ENCODE measurements around the gene PRR29.
A peak's percentile ranks its signal among the peaks of the same experiment; 100 is the strongest.

PRR29 gene

DNA sequence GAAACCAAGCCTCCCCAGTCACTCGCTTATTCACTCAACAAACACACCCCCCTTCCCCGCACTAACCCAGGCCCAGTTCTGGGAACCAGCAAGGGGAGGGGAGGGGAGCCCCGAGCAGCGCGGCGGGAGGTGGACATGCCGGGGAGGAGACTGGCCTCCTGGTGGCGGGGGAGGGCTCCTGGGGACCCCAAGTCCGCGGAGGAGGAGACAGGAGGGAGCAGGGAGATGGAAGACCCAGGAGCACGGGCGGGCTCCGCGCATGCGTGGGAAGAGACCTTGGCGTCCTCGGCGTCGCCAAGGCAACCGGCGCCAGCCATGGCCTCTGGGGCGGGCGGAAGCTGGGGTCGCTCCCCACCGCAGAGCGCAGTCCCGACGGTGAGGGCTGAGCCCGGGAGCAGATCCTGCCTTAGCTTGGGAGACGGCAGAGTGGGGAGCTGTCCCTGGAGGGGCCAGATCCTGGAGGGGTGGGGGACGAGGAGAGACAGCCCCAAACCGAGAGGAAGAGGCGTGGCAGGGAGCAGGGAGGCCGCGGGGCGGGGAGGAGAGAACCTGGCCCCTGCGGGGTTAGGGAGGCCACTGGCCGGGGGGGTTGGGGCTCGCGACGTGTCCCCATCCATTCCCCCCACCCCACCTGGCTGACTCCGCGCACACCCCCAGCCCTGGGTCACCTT, at the start of gene PRR29:
TSS of gene PRR29 (plus strand) at position 302 of the 671 bp plus-strand sequence. CDS start at position 316, 14 bp downstream.
- peak within 1 kb of the TSS; percentile 93 for H3K4me3 Mint-ChIP-seq

DNA sequence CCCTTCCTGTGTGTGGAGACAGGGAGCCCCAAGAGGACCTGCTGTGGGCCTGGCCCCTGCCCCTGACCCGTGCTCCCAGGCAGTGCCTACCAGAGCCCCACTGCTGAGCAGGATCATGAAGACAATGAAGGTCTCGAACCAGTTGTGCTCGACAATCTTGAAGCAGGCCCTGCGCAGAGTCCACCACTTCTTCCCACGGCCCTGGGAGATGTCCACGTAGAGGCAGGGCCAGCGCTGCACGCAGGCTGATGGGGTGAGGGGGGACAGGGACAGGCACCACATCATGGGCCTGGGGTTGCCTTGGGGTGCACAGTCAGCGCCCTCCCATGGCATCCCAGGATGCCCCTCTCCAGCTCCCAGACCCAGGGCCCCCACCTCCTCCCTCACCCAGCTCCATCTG, 49.6 kb upstream of the PRR29 start:
- H3K9me3 Mint-ChIP-seq = no peaks in the 10 kb centered on the region
- no peak for DNase-seq (ENCODE audit: low spot score in 2 of 2)
- no peak overlapping the region for H3K27ac Mint-ChIP-seq
- no peak for ATAC-seq (ENCODE audit: low read depth)
- H3K4me3 Mint-ChIP-seq = no peak overlapping the region
- H3K4me1 Mint-ChIP-seq = peaks cover 29% of the 10 kb centered on the region
- H3K36me3 Mint-ChIP-seq = no peaks in the 10 kb centered on the region
- no peaks in the 10 kb centered on the region for H3K27me3 Mint-ChIP-seq

More for the DNA sequence above, at the start of gene PRR29:
- peaks cover 3% of the 10 kb centered on the region for H3K36me3 Mint-ChIP-seq
- H3K27ac Mint-ChIP-seq = peak within 1 kb of the TSS; percentile 41
- peaks cover 23% of the 10 kb centered on the region for H3K4me1 Mint-ChIP-seq
- H3K27me3 Mint-ChIP-seq = peaks cover 12% of the 10 kb centered on the region
- peak; percentile 73 for ATAC-seq (ENCODE audit: low read depth)
- H3K9me3 Mint-ChIP-seq = no peaks in the 10 kb centered on the region
- DNase-seq (ENCODE audit: low spot score in 2 of 2) = peak; percentile 53 to 68

DNA sequence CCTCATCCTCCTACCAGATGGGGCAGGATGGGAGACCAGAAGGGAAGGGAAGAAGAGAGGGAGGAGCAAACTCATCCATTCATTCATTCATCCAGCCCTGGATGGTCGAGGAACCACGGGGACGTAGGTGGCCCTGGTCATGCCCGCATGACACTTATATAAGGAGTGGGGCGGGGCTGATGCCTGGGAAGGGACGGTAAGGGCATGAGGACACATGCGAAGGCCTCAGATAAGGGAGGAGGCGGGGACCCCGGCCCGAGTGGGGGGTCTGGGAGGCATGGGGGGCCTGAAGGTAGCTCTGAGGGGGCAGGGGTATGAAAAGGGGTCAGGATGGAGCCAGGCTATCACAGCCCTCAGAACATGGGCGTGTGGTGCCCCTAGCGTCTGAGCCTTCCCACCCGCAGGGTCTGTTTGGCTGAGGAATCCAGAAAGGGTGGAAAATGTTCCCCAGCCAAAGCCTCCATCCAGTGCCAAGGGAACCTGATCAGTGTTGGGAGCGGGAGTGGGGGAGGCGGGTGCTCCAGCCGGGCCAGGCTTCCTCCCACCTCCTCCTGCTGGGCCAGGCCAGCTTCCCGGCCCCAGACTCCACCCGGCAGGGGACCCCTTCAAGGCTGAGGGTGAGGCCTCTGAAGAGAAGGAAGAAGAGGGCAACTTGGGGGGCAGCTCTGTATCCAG, 48.4 kb upstream of the PRR29 start:
- DNase-seq (ENCODE audit: low spot score in 2 of 2) (no peak), ATAC-seq (ENCODE audit: low read depth) (no peak)
- H3K27me3 Mint-ChIP-seq = no peaks in the 10 kb centered on the region
- no peaks in the 10 kb centered on the region for H3K36me3 Mint-ChIP-seq
- H3K27ac Mint-ChIP-seq = no peak overlapping the region
- H3K4me3 Mint-ChIP-seq = no peak overlapping the region
- peaks cover 37% of the 10 kb centered on the region for H3K4me1 Mint-ChIP-seq
- H3K9me3 Mint-ChIP-seq = no peaks in the 10 kb centered on the region

DNA sequence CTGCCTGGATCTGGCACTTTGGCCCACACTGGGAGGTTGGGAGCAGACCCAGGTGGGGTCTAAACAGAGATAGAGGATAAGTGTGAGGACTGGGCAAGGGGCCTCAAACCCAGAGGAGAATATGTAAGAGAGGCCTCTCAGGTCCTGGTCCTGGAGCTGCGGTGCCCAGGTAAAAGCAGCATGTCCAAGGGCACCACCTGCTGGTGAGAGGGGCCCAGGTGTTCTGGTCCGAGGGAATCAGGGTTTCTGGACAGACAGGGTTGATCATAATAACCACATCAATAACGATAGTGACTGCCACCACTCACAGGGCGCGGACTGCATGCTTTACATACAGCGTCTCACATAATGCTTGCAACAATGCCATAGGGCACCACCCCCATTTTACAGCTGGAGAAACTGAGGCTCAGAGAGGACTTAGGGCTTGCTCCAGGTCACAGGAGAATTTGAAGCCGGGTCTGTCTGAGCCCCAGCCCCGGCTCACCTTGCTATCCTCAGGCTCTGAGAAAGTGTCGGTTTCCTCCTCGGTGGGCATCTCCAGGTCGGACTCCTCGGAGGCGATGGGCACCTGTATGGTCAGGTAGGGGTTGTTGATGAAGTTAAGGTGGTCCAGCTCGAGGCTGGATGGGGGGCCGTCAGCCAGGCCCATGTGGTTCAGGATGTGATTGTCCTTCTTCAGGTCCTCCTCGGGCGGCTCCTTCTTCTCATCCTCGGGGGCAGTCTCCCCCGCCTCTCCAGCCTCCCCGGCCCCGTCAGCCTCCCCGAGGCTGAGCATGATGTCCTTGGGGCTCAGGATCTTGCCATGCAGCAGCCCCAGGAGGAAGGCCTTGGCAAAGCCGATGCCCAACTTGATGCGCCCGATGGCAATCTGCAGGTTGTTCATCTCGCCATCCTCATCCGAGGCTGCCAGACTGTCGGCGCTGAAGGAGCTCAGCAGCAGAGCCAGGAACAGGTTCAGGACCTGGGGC, 46.9 kb upstream of the PRR29 start:
- H3K27me3 Mint-ChIP-seq = no peaks in the 10 kb centered on the region
- H3K4me1 Mint-ChIP-seq = peaks cover 31% of the 10 kb centered on the region
- peak; percentile 67 to 71 for DNase-seq (ENCODE audit: low spot score in 2 of 2)
- peak overlapping the region; percentile 23 for H3K27ac Mint-ChIP-seq
- no peak overlapping the region for H3K4me3 Mint-ChIP-seq
- peak; percentile 16 for ATAC-seq (ENCODE audit: low read depth)
- no peaks in the 10 kb centered on the region for H3K9me3 Mint-ChIP-seq
- no peaks in the 10 kb centered on the region for H3K36me3 Mint-ChIP-seq

DNA sequence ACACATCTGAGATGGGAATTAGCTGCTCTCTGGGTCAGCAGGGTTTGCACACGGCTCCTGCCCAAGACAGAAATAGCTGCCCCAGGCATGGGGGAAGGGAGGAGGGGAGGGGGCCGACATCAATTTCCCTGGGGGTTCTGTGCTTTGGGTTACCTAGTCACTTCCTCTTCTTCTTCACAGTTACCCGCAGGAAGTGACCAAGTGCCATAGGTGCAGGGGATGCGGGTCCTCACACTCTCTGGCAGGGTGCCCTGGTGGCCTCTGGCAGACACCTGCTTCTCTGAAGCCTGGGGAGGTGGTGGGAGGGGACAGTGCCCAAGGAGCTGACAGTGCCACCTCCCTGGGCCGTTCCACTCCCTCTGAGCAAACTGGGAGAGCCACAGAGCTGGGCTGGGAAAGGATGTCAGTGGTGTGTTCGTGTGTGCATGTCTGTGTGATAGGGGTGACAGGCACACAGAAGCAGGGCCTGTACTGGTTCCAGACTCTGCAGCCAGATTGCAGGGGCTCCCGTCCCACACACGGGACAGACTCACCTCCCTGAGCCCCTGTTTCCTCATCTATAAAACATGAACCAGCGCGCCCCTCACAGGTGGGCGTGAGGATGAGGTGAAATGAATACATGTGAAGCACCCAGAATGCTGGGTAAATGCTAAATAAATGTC, 43.6 kb upstream of the PRR29 start:
- Mint-ChIP-seq H3K36me3 (no peaks in the 10 kb centered on the region), H3K9me3 (no peaks in the 10 kb centered on the region), H3K4me1 (peaks cover 23% of the 10 kb centered on the region), H3K4me3 (peak overlapping the region; percentile 81), H3K27ac (peak overlapping the region; percentile 92), H3K27me3 (no peaks in the 10 kb centered on the region)
- ATAC-seq (ENCODE audit: low read depth) (peak; percentile 87), DNase-seq (ENCODE audit: low spot score in 2 of 2) (peak; percentile 57 to 60)

DNA sequence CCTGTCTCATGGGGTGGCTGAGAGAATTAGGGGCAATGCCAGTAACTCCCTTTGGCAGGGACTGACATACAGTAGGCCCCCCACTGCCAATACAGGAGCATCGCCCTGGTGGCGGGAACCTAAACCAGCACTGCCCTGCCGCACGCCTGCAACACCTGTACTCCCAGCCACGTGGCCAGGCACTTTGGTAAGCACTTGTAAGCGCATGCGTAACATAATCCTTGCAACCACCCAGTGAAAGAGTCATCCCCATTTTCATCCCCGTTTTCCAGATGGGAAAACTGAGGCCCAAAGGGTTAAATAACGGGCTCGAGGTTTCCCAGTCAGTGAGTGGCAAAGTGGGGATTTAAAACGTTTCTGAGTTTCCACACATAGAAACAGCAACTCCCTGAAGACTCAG, 42.9 kb upstream of the PRR29 start:
- no peaks in the 10 kb centered on the region for H3K36me3 Mint-ChIP-seq
- H3K27me3 Mint-ChIP-seq = no peaks in the 10 kb centered on the region
- H3K4me3 Mint-ChIP-seq = no peak overlapping the region
- no peaks in the 10 kb centered on the region for H3K9me3 Mint-ChIP-seq
- ATAC-seq (ENCODE audit: low read depth) (no peak), DNase-seq (ENCODE audit: low spot score in 2 of 2) (no peak)
- H3K27ac Mint-ChIP-seq = peak overlapping the region; percentile 92
- peaks cover 25% of the 10 kb centered on the region for H3K4me1 Mint-ChIP-seq

DNA sequence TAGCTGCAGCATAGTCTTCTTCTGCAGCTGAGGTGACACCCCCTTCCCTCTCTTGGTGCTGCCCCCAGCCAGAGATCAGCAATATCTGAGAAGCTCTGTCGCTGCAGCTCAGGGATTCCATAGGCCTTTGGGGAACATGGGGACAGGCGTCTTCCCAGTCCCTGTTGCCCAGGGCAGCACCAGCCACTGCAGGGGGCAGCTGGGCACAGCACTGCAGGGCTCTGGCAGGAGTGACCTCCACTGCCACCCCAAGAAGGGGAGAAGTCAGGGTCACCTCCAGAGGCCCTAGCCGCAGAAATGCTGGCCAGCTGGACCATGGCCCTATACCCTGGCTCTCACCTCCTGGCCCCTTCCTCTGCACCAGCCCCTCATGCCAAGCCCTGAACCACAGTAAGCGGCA, 42.4 kb upstream of the PRR29 start:
- DNase-seq (ENCODE audit: low spot score in 2 of 2) (no peak), ATAC-seq (ENCODE audit: low read depth) (no peak)
- Mint-ChIP-seq H3K27ac (peak overlapping the region; percentile 92), H3K27me3 (no peaks in the 10 kb centered on the region), H3K36me3 (no peaks in the 10 kb centered on the region), H3K9me3 (no peaks in the 10 kb centered on the region), H3K4me1 (peaks cover 25% of the 10 kb centered on the region), H3K4me3 (no peak overlapping the region)

DNA sequence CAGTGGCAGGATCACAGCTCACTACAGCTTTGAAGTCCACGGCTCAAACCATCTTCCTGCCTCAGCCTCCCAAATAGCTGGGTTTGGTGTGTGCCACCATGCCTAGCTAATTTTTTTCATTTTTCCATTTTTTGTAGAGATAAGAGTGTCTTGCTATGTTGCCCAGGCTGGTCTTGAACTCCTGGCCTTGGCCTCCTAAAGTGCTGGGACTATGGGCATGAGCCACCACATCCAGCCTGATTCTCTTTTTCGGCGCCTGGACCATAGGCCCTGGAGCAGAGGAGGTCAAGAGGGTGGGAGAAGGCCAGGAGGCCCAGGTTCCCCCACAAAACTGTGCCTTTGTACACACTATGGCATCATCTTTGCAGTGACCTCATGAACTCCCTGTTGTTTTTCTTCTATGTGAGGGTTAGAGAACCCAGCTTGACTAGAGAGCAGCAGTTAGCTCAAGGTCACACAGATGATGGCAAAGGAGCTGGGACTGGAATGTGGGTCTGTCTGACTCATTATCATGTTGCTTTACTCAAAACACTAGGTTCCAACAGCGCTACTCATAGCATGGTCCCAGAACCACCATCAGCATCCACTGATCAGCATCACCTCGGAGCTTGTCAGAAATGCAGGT, 41.7 kb upstream of the PRR29 start:
- DNase-seq (ENCODE audit: low spot score in 2 of 2) (no peak), ATAC-seq (ENCODE audit: low read depth) (no peak)
- no peaks in the 10 kb centered on the region for H3K36me3 Mint-ChIP-seq
- H3K9me3 Mint-ChIP-seq = no peaks in the 10 kb centered on the region
- H3K4me1 Mint-ChIP-seq = peaks cover 26% of the 10 kb centered on the region
- H3K27ac Mint-ChIP-seq = no peak overlapping the region
- no peaks in the 10 kb centered on the region for H3K27me3 Mint-ChIP-seq
- no peak overlapping the region for H3K4me3 Mint-ChIP-seq

DNA sequence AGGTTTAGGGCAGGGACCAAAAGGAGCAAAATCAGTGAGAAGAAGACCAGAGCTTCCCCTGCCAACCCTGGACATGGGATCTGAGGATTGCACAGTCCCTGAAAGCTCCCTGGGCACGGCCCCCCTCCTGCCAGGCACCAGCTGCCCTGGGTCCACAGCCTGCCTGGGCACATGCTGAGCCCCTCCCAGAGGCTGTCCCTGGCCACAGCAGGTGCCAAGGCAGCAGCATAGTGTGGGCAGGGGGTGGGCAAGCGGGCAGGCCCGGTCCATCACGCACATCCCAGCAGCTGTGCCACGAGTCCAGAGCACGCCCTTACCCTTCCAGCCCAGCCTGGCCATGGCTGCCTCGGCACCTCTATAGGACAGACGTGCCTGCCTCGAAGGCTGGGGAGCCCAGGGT, 38.1 kb upstream of the PRR29 start:
- no peaks in the 10 kb centered on the region for H3K36me3 Mint-ChIP-seq
- H3K4me3 Mint-ChIP-seq = no peak overlapping the region
- H3K27me3 Mint-ChIP-seq = no peaks in the 10 kb centered on the region
- H3K27ac Mint-ChIP-seq = no peak overlapping the region
- DNase-seq (ENCODE audit: low spot score in 2 of 2) = no peak
- H3K4me1 Mint-ChIP-seq = peaks cover 23% of the 10 kb centered on the region
- no peak for ATAC-seq (ENCODE audit: low read depth)
- H3K9me3 Mint-ChIP-seq = no peaks in the 10 kb centered on the region

DNA sequence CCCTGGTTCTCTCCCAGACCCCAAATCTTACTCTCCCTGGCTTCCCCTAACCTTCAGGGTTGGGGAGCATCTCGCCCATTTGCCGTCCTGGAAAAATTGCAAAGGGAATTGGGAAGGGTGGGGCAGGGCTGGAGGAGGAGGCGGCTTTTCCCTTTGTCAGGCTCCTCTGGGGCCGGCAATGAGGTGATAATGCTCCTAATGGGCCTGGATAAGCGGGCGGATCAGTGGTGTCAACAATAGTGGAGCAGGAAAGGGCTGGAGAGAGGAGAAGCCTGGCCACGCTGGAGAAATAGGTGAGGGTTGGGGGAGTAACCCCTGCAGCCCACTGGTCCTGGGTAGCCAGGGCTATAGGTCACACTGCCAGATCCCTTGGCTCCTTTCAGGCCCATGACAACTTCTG, 37.7 kb upstream of the PRR29 start:
- Mint-ChIP-seq H3K9me3 (no peaks in the 10 kb centered on the region), H3K27me3 (no peaks in the 10 kb centered on the region), H3K36me3 (no peaks in the 10 kb centered on the region), H3K4me1 (peaks cover 22% of the 10 kb centered on the region), H3K27ac (no peak overlapping the region), H3K4me3 (no peak overlapping the region)
- DNase-seq (ENCODE audit: low spot score in 2 of 2) (no peak), ATAC-seq (ENCODE audit: low read depth) (no peak)

DNA sequence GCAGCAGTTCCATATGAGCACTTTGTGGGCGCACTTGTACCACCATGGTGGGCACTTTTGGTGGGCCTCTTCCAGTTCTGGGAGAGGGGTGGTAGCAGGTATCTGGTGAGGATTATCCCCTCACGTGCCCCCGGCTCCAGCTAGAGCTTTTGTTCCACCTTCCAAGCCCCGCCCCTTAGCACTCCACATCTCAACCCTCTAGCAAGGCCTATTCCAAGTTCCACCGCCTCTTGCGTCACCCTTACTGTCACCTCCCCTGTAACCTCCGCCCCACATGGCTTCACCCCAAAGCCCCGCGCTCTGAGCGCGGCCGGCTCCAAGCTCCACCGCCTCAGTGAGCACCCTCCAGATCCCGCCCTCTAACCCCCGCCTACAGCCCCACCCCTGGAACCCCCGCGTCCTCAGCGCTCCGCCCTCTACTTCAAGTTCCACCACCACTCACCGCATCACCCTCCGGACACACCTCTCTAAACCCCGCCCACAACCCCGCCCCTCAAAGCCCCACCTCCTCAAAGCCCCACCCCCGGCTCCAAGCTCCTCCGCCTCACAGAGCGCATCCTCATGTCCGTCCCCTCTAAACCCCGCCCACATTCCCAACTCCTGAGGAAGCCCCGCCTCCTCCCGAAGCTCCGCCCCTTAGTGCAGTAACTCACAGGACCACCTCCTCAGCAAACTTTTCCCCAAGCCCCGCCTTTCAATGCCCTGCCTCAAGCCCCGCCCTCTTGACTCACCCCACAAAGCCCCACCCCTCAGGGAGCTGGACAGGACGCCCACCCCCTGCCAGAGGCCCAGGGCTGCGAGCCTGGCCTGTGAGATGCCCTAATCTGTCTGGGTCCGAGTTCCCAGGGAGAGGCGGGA, 36.6 kb upstream of the PRR29 start:
- no peak overlapping the region for H3K27ac Mint-ChIP-seq
- H3K9me3 Mint-ChIP-seq = no peaks in the 10 kb centered on the region
- DNase-seq (ENCODE audit: low spot score in 2 of 2) = peak; percentile 28 to 37
- no peaks in the 10 kb centered on the region for H3K27me3 Mint-ChIP-seq
- H3K4me3 Mint-ChIP-seq = peak overlapping the region; percentile 52
- peaks cover 19% of the 10 kb centered on the region for H3K4me1 Mint-ChIP-seq
- peak; percentile 86 for ATAC-seq (ENCODE audit: low read depth)
- no peaks in the 10 kb centered on the region for H3K36me3 Mint-ChIP-seq

DNA sequence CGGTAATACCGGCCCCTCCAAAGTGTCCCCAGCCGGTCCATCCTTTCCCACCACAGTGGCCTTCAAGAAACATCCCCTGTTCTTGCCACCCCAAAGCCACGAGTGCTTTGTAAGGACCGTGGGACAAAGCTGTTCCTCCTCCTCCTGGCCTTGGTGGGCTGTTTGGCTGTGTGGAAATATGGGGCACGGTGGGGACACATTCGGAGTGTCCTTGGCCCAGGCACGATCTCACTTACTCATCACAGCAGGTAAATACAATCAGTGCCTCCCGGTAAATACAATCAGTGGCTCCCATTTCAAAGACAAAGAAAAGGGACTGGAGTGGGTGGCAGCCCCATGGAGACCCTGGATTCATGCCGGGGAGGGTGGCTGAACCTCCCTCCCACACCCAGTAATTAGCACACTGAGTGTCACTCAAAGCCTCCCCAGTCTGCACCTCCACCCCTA, 35.8 kb upstream of the PRR29 start:
- no peaks in the 10 kb centered on the region for H3K9me3 Mint-ChIP-seq
- peaks cover 22% of the 10 kb centered on the region for H3K4me1 Mint-ChIP-seq
- no peaks in the 10 kb centered on the region for H3K27me3 Mint-ChIP-seq
- DNase-seq (ENCODE audit: low spot score in 2 of 2) = no peak
- ATAC-seq (ENCODE audit: low read depth) = no peak
- H3K27ac Mint-ChIP-seq = no peak overlapping the region
- no peaks in the 10 kb centered on the region for H3K36me3 Mint-ChIP-seq
- H3K4me3 Mint-ChIP-seq = no peak overlapping the region

Data from memory B cell (primary cell).